ENCODE results near the gene TTC27. TPM values are rescaled to one million over a fixed set of nuclear protein-coding genes. Genes with fewer than 3 reads are reported as not detected.
"Not testable (repeated sequence)": the region's sequence is repeated elsewhere in the genome, so short reads cannot be mapped to it uniquely, and the experiment has no call there.

Gene TTC27
- total RNA-seq, 1 donor from 2014 or later: 10.3 TPM

GRCh38 chr2:32863326-32863725 is 235.5 kb downstream of the TTC27 start:
- DNase-seq: no peak
- Histone ChIP-seq H3K4me1 (peaks cover 6% of the 10 kb centered on the region), H3K27me3 (no peaks in the 10 kb centered on the region), H3K36me3 (no peaks in the 10 kb centered on the region), H3K27ac (no peak overlapping the region), H3K4me3 (no peak overlapping the region), H3K9me3 (no peaks in the 10 kb centered on the region)
- no peak for TF ChIP-seq CTCF (IDR thresholded peaks at IDR 0.05)
- no peak for ATAC-seq
- intact Hi-C loops (cut with DNase I): no loop called here

GRCh38 chr2:32863803-32864202 is 236.0 kb downstream of the TTC27 start:
- Histone ChIP-seq H3K9me3 (no peaks in the 10 kb centered on the region), H3K36me3 (no peaks in the 10 kb centered on the region), H3K27ac (no peak overlapping the region), H3K27me3 (no peaks in the 10 kb centered on the region), H3K4me3 (no peak overlapping the region), H3K4me1 (peaks cover 6% of the 10 kb centered on the region)
- ATAC-seq (no peak), DNase-seq (no peak)
- TF ChIP-seq CTCF (IDR thresholded peaks at IDR 0.05): no peak
- intact Hi-C loops (cut with DNase I): no loop called here

GRCh38 chr2:32864334-32865111 is 236.7 kb downstream of the TTC27 start:
- Histone ChIP-seq H3K9me3 (no peaks in the 10 kb centered on the region), H3K36me3 (no peaks in the 10 kb centered on the region), H3K27me3 (no peaks in the 10 kb centered on the region), H3K27ac (peak overlapping the region; percentile 4), H3K4me3 (no peak overlapping the region), H3K4me1 (peaks cover 6% of the 10 kb centered on the region)
- intact Hi-C loops (cut with DNase I): no loop called here
- DNase-seq: no peak
- no peak for TF ChIP-seq CTCF (IDR thresholded peaks at IDR 0.05)
- no peak for ATAC-seq

GRCh38 chr2:32865399-32866068 is 237.7 kb downstream of the TTC27 start:
- H3K9me3 ChIP-seq: no peaks in the 10 kb centered on the region
- no peak overlapping the region for H3K4me3 ChIP-seq
- H3K27ac ChIP-seq: no peak overlapping the region
- ATAC-seq: no peak
- intact Hi-C loops (cut with DNase I): no loop called here
- DNase-seq: no peak
- H3K36me3 ChIP-seq: no peaks in the 10 kb centered on the region
- H3K27me3 ChIP-seq: no peaks in the 10 kb centered on the region
- no peak for TF ChIP-seq CTCF (IDR thresholded peaks at IDR 0.05)
- peaks cover 6% of the 10 kb centered on the region for H3K4me1 ChIP-seq

GRCh38 chr2:32866462-32866861 is 238.6 kb downstream of the TTC27 start:
- H3K4me3 ChIP-seq; H3K27me3 ChIP-seq; intact Hi-C loops (cut with DNase I); DNase-seq; H3K36me3 ChIP-seq; H3K27ac ChIP-seq; H3K9me3 ChIP-seq; H3K4me1 ChIP-seq; ATAC-seq: not testable (repeated sequence)

Small RNAs within 50 kb of the gene (microRNA-seq; reads per million reads assigned to microRNA genes)
- gene MIR4765 (ENCODE audit: borderline microRNAs expressed): not detected
